Skeletal muscle satellite cell (primary cell): ENCODE results near the gene ADGRB3.

Experiments used
- H3K27me3 ChIP-seq: 2 replicates; pipeline ENCODE4 v1.7.0; 2013; ENCODE audit warnings: low read length; ENCODE audit not compliant: control insufficient read depth, insufficient read depth
- H3K36me3 ChIP-seq: 2 replicates; pipeline ENCODE4 v1.7.0; 2013; ENCODE audit warnings: mild to moderate bottlenecking, control low read depth, low read length; ENCODE audit not compliant: insufficient read depth
- H3K4me1 ChIP-seq: 2 replicates; pipeline ENCODE4 v1.7.0; 2013; ENCODE audit warnings: low read length; ENCODE audit not compliant: control insufficient read depth, insufficient read depth
- H3K4me2 ChIP-seq: 2 replicates; pipeline ENCODE4 v1.7.0; 2013; ENCODE audit warnings: mild to moderate bottlenecking, low read length
- H3K4me3 ChIP-seq: 2 replicates; pipeline ENCODE4 v1.7.0; 2013; ENCODE audit warnings: low read length
- H3K9ac ChIP-seq: 2 replicates; pipeline ENCODE4 v1.7.0; 2013; ENCODE audit warnings: mild to moderate bottlenecking, low read depth, low read length, moderate library complexity
- H3K9me3 ChIP-seq: replicated peaks from 2 replicates; pipeline ENCODE4 v1.7.0; 2013; ENCODE audit warnings: mild to moderate bottlenecking, control low read depth, low read length

ADGRB3 gene

DNA sequence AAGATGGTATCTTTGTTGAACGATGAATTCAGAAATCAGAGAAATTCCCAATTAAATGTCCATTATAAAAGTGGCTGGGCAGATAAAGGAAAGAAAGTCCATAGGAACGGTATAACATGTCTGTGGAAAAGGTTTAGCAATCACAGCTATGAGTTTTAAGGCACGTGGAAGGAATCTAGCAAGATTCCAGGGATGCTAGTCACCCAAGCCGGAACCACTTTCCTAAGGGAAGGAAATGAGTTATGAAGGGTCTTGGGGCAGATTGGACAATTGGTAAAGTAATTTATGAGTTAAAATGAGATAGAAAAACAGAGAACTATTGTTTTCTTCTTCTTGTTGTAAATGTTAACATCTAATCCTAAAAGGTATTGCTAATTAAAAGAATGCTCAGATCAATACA is 384.8 kb downstream of the ADGRB3 start:
- Histone ChIP-seq H3K27me3 (no peaks in the 10 kb centered on the region), H3K4me3 (no peak overlapping the region), H3K36me3 (no peaks in the 10 kb centered on the region), H3K4me2 (no peak overlapping the region), H3K9ac (no peak overlapping the region), H3K4me1 (no peaks in the 10 kb centered on the region), H3K9me3 (no peaks in the 10 kb centered on the region)

DNA sequence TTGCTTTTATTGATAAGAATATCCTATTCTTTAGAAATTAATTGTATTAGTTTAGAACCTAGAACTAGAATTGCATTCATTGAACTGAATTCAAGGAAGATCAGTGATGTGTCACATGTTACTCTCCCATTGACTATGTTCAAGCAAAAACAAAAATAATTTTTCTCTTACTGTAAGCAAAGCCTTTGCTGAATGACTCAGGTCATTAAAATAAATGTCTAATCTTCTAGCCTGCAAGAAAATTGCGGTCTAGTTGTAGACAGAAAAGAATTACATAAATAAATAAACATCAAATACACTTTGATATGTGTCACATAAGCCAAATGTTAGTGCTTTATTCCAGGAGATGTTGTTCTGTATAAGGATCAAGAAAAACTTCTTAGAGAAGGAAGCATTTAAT is 387.9 kb downstream of the ADGRB3 start:
- Histone ChIP-seq H3K4me1 (no peaks in the 10 kb centered on the region), H3K9ac (no peak overlapping the region), H3K36me3 (no peaks in the 10 kb centered on the region), H3K27me3 (no peaks in the 10 kb centered on the region), H3K4me2 (no peak overlapping the region), H3K4me3 (no peak overlapping the region), H3K9me3 (no peaks in the 10 kb centered on the region)

DNA sequence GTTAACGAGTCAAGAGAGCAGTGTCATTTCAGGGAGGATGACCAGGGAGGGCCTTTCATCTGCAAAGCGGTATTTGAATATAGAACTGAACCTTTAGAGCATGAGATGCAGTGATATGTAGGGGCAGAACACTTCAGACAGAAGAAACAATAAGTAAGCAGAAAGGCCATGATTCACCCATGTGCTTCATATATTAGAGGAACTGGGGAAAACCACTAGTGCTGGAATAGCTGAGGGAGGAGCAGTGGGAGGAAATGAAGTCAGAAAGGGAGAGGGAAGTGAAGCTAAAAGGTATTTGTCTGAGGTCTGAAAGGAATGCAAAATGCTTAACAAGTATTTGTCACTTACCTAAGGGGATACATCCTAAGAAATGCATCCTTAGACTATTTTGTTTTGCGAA is 391.2 kb downstream of the ADGRB3 start:
- no peak overlapping the region for H3K9ac ChIP-seq
- no peaks in the 10 kb centered on the region for H3K36me3 ChIP-seq
- H3K4me1 ChIP-seq = no peaks in the 10 kb centered on the region
- H3K4me3 ChIP-seq = no peak overlapping the region
- no peak overlapping the region for H3K4me2 ChIP-seq
- H3K9me3 ChIP-seq = no peaks in the 10 kb centered on the region
- no peaks in the 10 kb centered on the region for H3K27me3 ChIP-seq

GRCh38 chr6:69026715-69027114 is 391.6 kb downstream of the ADGRB3 start:
- Histone ChIP-seq H3K4me1 (no peaks in the 10 kb centered on the region), H3K27me3 (no peaks in the 10 kb centered on the region), H3K9ac (no peak overlapping the region), H3K9me3 (no peaks in the 10 kb centered on the region), H3K36me3 (no peaks in the 10 kb centered on the region), H3K4me2 (no peak overlapping the region), H3K4me3 (no peak overlapping the region)

GRCh38 chr6:69027861-69028260 is 392.8 kb downstream of the ADGRB3 start:
- no peaks in the 10 kb centered on the region for H3K27me3 ChIP-seq
- no peaks in the 10 kb centered on the region for H3K9me3 ChIP-seq
- H3K9ac ChIP-seq = no peak overlapping the region
- no peaks in the 10 kb centered on the region for H3K4me1 ChIP-seq
- no peak overlapping the region for H3K4me3 ChIP-seq
- H3K4me2 ChIP-seq = no peak overlapping the region
- no peaks in the 10 kb centered on the region for H3K36me3 ChIP-seq

DNA sequence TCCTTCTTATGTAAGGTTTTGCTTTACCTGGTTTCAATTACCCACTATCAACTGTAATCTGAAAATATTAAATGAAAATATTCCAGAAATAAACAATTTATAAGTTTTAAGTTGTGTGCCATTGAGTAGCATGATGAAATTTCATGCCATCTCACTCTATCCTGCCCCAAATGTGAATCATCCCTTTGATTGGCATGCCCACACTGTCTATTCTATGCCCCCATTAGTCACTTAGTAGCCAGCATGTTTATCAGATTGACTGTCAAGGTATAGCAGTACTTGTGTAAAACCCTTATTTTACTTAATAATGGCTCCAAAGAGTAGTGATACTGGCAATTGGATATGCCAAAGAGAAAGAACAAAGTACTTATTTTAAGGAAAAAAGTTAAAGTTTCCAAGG is 403.8 kb downstream of the ADGRB3 start:
- H3K27me3 ChIP-seq = no peaks in the 10 kb centered on the region
- H3K9ac ChIP-seq = no peak overlapping the region
- H3K4me2 ChIP-seq = no peak overlapping the region
- no peaks in the 10 kb centered on the region for H3K36me3 ChIP-seq
- H3K4me1 ChIP-seq = no peaks in the 10 kb centered on the region
- no peaks in the 10 kb centered on the region for H3K9me3 ChIP-seq
- H3K4me3 ChIP-seq = no peak overlapping the region

GRCh38 chr6:69042297-69042696 is 407.2 kb downstream of the ADGRB3 start:
- no peaks in the 10 kb centered on the region for H3K27me3 ChIP-seq
- H3K4me1 ChIP-seq = no peaks in the 10 kb centered on the region
- no peak overlapping the region for H3K4me3 ChIP-seq

GRCh38 chr6:69044534-69044933 is 409.5 kb downstream of the ADGRB3 start:
- no peak overlapping the region for H3K4me2 ChIP-seq
- no peak overlapping the region for H3K9ac ChIP-seq
- H3K4me1 ChIP-seq = no peaks in the 10 kb centered on the region
- no peak overlapping the region for H3K4me3 ChIP-seq
- no peaks in the 10 kb centered on the region for H3K36me3 ChIP-seq
- H3K27me3 ChIP-seq = no peaks in the 10 kb centered on the region
- no peaks in the 10 kb centered on the region for H3K9me3 ChIP-seq

More at GRCh38 chr6:69042297-69042696, 407.2 kb downstream of the ADGRB3 start:
- Histone ChIP-seq H3K36me3 (no peaks in the 10 kb centered on the region), H3K9ac (no peak overlapping the region), H3K9me3 (no peaks in the 10 kb centered on the region), H3K4me2 (no peak overlapping the region)

- Histone ChIP-seq H3K4me2 (no peak overlapping the region), H3K36me3 (no peaks in the 10 kb centered on the region), H3K4me3 (no peak overlapping the region), H3K27me3 (no peaks in the 10 kb centered on the region), H3K9me3 (no peaks in the 10 kb centered on the region), H3K4me1 (no peaks in the 10 kb centered on the region), H3K9ac (no peak overlapping the region)
Measured at GRCh38 chr6:69059413-69059812, 424.3 kb downstream of the ADGRB3 start.

GRCh38 chr6:69061066-69061465 is 426.0 kb downstream of the ADGRB3 start:
- Histone ChIP-seq H3K27me3 (no peaks in the 10 kb centered on the region), H3K4me3 (no peak overlapping the region), H3K4me1 (no peaks in the 10 kb centered on the region), H3K4me2 (no peak overlapping the region), H3K9ac (no peak overlapping the region), H3K9me3 (no peaks in the 10 kb centered on the region), H3K36me3 (no peaks in the 10 kb centered on the region)

DNA sequence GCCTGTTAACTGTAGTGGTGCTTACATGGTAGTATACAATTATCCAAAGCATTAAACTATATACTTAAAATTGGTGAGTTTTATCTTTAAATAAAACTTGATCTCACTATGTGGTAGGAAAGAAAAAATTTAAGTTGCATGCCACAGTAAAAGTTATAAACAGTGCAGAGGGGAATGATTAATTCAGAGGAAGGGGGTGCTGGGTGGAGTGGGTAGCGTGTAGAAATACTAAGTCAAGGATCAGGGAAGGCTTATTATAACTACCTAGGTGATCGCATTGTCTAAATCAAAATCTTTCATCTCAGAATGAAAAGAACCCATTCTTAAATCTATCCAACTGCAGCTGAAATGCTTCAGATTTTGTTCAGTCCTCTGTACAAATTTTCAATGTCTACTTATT is 428.3 kb downstream of the ADGRB3 start:
- no peaks in the 10 kb centered on the region for H3K4me1 ChIP-seq
- no peak overlapping the region for H3K4me3 ChIP-seq
- no peak overlapping the region for H3K9ac ChIP-seq

DNA sequence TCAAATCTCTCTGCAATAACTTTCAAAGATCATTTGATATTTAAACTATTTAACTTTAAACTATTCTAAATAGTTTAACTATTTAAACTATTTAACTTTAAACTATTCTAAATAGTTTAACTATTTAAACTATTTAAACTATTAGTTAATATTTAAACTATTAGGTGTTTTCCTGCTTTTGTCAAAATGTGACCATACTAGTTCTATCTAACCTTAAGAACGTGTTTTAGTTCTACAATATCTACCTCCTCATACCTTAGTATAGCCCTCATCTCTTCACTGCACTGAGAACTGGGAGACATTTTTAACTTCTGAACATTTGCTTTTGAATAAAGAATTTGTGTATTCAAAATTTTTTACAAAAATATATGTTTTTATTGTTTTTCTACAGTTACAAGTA is 429.1 kb downstream of the ADGRB3 start:
- H3K4me1 ChIP-seq = no peaks in the 10 kb centered on the region
- H3K9ac ChIP-seq = no peak overlapping the region
- no peak overlapping the region for H3K4me2 ChIP-seq
- no peak overlapping the region for H3K4me3 ChIP-seq
- no peaks in the 10 kb centered on the region for H3K9me3 ChIP-seq
- H3K27me3 ChIP-seq = no peaks in the 10 kb centered on the region
- H3K36me3 ChIP-seq = no peaks in the 10 kb centered on the region

More for the DNA sequence above, 428.3 kb downstream of the ADGRB3 start:
- no peaks in the 10 kb centered on the region for H3K36me3 ChIP-seq
- no peaks in the 10 kb centered on the region for H3K9me3 ChIP-seq
- H3K4me2 ChIP-seq = no peak overlapping the region
- no peaks in the 10 kb centered on the region for H3K27me3 ChIP-seq
